DND-41 (cell line): ENCODE data around the gene DAD1.
"Not testable (repeated sequence)": the region's sequence is repeated elsewhere in the genome, so short reads cannot be mapped to it uniquely, and the experiment has no call there.

Source experiments
- ATAC-seq: fragments of 200-7000 bp; cut with Tn5 transposase; 3 replicates; pipeline ENCODE4 v1.9.1; 2021; ENCODE audit warnings: low read depth; ENCODE audit not compliant: insufficient read depth
- DNase-seq: peaks from one replicate; pipeline ENCODE4 v3.0.0-alpha.2; 2020
- H2AFZ ChIP-seq: 2 replicates; pipeline ENCODE4 v1.6.0; 2012; ENCODE audit warnings: low read depth, low read length
- H3K27ac ChIP-seq: 2 replicates; pipeline ENCODE4 v1.5.1; 2012; ENCODE audit warnings: low read length, inconsistent platforms
- H3K27me3 ChIP-seq: fragments of 200-600 bp; sonication (generic); 2 replicates; pipeline ENCODE4 v1.6.0; 2012; ENCODE audit warnings: low read length, mild to moderate bottlenecking, inconsistent platforms; ENCODE audit not compliant: insufficient read depth, poor library complexity
- H3K36me3 ChIP-seq: 2 replicates; pipeline ENCODE4 v1.5.1; 2012; ENCODE audit warnings: low read length, inconsistent platforms; ENCODE audit not compliant: insufficient read depth
- H3K4me1 ChIP-seq: 2 replicates; pipeline ENCODE4 v1.5.1; 2012; ENCODE audit warnings: mild to moderate bottlenecking, low read length; ENCODE audit not compliant: insufficient read depth
- H3K4me2 ChIP-seq: 2 replicates; pipeline ENCODE4 v1.6.0; 2012; ENCODE audit warnings: mild to moderate bottlenecking, moderate library complexity, low read length, inconsistent platforms; ENCODE audit not compliant: insufficient read depth
- H3K4me3 ChIP-seq, 2 experiments: fragments of 200-600 bp in 1 of 2; shearing (Covaris generic) in 1 of 2; 2 replicates each; pipeline ENCODE4 v1.5.1; 2012 to 2016; ENCODE audit warnings: inconsistent platforms in 2 of 2, low read length in 2 of 2, mild to moderate bottlenecking in 2 of 2, low read depth in 1 of 2, moderate library complexity in 1 of 2
- H3K79me2 ChIP-seq: 2 replicates; pipeline ENCODE4 v1.6.0; 2012; ENCODE audit warnings: low read length, inconsistent platforms; ENCODE audit not compliant: insufficient read depth
- H3K9ac ChIP-seq: 2 replicates; pipeline ENCODE4 v1.6.0; 2012; ENCODE audit warnings: low read depth, mild to moderate bottlenecking, inconsistent platforms, low read length, moderate library complexity
- H3K9me3 ChIP-seq: 2 replicates; pipeline ENCODE4 v1.5.1; 2012; ENCODE audit warnings: low read length, moderate library complexity, mild to moderate bottlenecking, inconsistent platforms; ENCODE audit not compliant: insufficient read depth, severe bottlenecking
- H4K20me1 ChIP-seq: 2 replicates; pipeline ENCODE4 v1.6.0; 2012; ENCODE audit warnings: low read length; ENCODE audit not compliant: insufficient read depth
- CTCF ChIP-seq: IDR thresholded peaks from 2 replicates; pipeline ENCODE4 v1.5.1; 2012; ENCODE audit warnings: borderline replicate concordance, low read length, moderate library complexity, mild to moderate bottlenecking; ENCODE audit not compliant: poor library complexity, severe bottlenecking; ENCODE audit errors: extremely low read depth
- EZH2 ChIP-seq: IDR thresholded peaks from 3 replicates; pipeline ENCODE4 v1.6.1; 2012; ENCODE audit warnings: borderline replicate concordance, low read depth, mild to moderate bottlenecking, moderate library complexity, low read length, inconsistent platforms; ENCODE audit not compliant: severe bottlenecking

Gene DAD1

DNA sequence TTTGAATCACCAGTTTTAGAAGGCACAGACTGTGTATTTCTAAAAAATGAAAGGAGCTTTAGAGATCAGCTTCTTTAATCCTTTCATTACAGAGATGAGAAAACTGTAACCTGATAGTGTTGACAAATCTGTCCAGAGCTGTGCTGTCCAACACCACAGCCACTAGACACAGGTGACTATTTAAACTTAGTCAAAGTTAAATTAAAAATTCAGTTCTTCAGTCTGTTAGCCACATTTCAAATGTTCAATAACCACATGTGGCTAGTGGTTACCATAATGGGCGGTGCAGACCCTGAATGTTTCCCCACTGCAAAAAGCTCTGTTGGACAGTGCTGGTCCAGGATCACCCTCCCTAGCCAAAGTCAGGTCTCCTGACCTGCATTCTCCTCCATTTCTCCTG, 21.6 kb downstream of the DAD1 start:
- Histone ChIP-seq H3K79me2 (peaks cover 6% of the 10 kb centered on the region), H3K4me3 (no peak overlapping the region), H3K27me3 (no peaks in the 10 kb centered on the region), H4K20me1 (peaks cover 67% of the 10 kb centered on the region), H3K27ac (no peak overlapping the region), H3K9me3 (no peaks in the 10 kb centered on the region), H3K9ac (no peak overlapping the region), H2AFZ (no peak overlapping the region), H3K36me3 (peaks cover 71% of the 10 kb centered on the region), H3K4me1 (peaks cover 12% of the 10 kb centered on the region), H3K4me2 (no peak overlapping the region)
- DNase-seq (no peak), ATAC-seq (no peak)
- no peak for TF ChIP-seq EZH2
- no peak for TF ChIP-seq CTCF

- H3K4me2 ChIP-seq, result no peak overlapping the region
Observed at GRCh38 chr14:22566845-22567244, 22.2 kb downstream of the DAD1 start.

DNA sequence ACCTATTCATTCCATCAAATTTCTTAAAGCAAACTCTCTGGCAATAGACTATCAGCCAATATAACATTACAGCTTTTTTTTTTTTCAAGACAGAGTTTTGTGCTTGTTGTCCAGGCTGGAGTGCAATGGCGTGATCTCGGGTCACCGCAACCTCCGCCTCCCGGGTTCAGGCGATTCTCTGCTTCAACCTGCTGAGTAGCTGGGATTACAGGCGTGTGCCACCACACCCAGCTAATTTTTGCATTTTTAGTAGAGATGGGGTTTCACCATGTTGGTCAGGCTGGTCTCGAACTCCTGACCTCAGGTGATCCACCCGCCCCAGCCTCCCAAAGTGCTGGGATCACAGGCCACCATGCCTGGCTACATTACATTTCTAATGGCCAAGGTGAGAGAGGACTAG, 22.8 kb downstream of the DAD1 start:
- H3K79me2 ChIP-seq, H3K4me3 ChIP-seq, H3K4me2 ChIP-seq, H3K9ac ChIP-seq, H2AFZ ChIP-seq, H3K27me3 ChIP-seq, H3K27ac ChIP-seq, DNase-seq, H3K9me3 ChIP-seq, ATAC-seq: not testable (repeated sequence)
- Histone ChIP-seq H4K20me1 (peaks cover 73% of the 10 kb centered on the region), H3K36me3 (peaks cover 62% of the 10 kb centered on the region), H3K4me1 (peaks cover 24% of the 10 kb centered on the region)

More at GRCh38 chr14:22566845-22567244, 22.2 kb downstream of the DAD1 start:
- DNase-seq (no peak), ATAC-seq (no peak)
- Histone ChIP-seq H3K27ac (no peak overlapping the region), H4K20me1 (peaks cover 73% of the 10 kb centered on the region), H3K4me3 (no peak overlapping the region), H3K9me3 (no peaks in the 10 kb centered on the region), H3K79me2 (peaks cover 6% of the 10 kb centered on the region), H3K27me3 (no peaks in the 10 kb centered on the region), H2AFZ (no peak overlapping the region), H3K4me1 (peaks cover 18% of the 10 kb centered on the region), H3K9ac (no peak overlapping the region), H3K36me3 (peaks cover 65% of the 10 kb centered on the region)
- TF ChIP-seq EZH2, result no peak
- TF ChIP-seq CTCF, result no peak

DNA sequence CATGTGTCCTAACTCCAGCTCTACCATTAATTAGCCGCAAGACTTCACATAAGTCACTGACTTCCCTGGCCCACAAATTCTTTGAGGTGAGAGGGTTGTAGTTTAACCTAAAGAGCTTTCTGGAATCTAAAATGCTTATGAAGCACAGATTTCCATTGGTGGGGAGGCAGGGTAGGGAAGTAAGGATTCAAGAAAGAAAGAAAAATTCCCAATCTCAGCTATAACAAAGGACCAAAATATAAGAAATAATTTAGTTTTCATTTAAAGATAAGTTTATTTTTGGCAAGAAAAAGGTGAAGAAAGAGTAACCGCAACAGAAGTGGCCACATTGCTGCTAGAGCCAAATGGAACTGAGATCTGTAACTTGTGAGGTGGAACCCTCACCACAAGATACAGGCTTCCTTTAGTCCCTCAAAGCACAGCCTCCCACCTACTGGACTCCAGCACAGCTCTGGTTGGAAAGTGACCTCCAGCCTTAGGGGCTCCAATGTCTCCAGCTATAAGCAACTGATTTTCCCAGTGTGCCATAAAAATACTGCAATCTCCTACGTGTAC, 23.6 kb downstream of the DAD1 start:
- H3K4me2 ChIP-seq, result no peak overlapping the region
- no peak overlapping the region for H2AFZ ChIP-seq
- no peaks in the 10 kb centered on the region for H3K27me3 ChIP-seq
- no peak for DNase-seq
- no peak overlapping the region for H3K27ac ChIP-seq
- H3K9me3 ChIP-seq, result no peaks in the 10 kb centered on the region
- no peak for ATAC-seq
- peaks cover 62% of the 10 kb centered on the region for H3K36me3 ChIP-seq
- H3K4me3 ChIP-seq, result no peak overlapping the region
- H3K4me1 ChIP-seq, result peaks cover 32% of the 10 kb centered on the region
- H3K9ac ChIP-seq, result no peak overlapping the region
- peaks cover 80% of the 10 kb centered on the region for H4K20me1 ChIP-seq
- peaks cover 6% of the 10 kb centered on the region for H3K79me2 ChIP-seq
- TF ChIP-seq EZH2, result no peak
- TF ChIP-seq CTCF, result no peak
